A549 (cell line): Measurements from ENCODE around the gene SPSB2. TPM values are rescaled to one million over a fixed set of nuclear protein-coding genes. Genes with fewer than 3 reads are reported as not detected.

ENCODE experiments used
- ATAC-seq, 2 experiments: fragments of 200-7000 bp in 1 of 2; fragments of >200 bp in 1 of 2; cut with Nextera tagmentation in 1 of 2; cut with Tn5 transposase in 1 of 2; 3 replicates each; pipeline versions ENCODE4 v1.8.0 to v1.9.1; 2018 to 2020; ENCODE audit warnings: mild to moderate bottlenecking in 1 of 2, moderate library complexity in 1 of 2
- CTCF ChIA-PET: fragments of 300-600 bp; sonication (Branson Sonifier 250); formaldehyde crosslinking; extraction: SDS; loops from one replicate; lab custom pipeline; 2021; ENCODE audit warnings: antibody characterized with exemption, inconsistent platforms; lab: Yijun Ruan, JAX
- POLR2A ChIA-PET: fragments of 350-600 bp; formaldehyde crosslinking; extraction: SDS; loops from one replicate; lab custom pipeline; 2021; ENCODE audit warnings: antibody characterized with exemption, inconsistent platforms; lab: Yijun Ruan, JAX
- DNase-seq, 2 experiments: peaks; one replicate each; pipeline versions ENCODE4 v3.0.0 to v3.0.0-alpha.2; 2011 to 2016; ENCODE audit warnings: low read depth in 1 of 2, low spot score in 1 of 2
- FAIRE-seq: peaks from 2 replicates; lab custom pipeline; 2011; peaks lifted over from hg19 to GRCh38; lab: Jason Lieb, UNC
- H3K27ac ChIP-seq, 2 experiments: fragments of >200 bp; sonication (Bioruptor Twin); formaldehyde crosslinking; 3 replicates each; pipeline ENCODE4 v1.5.1; 2016 to 2017
- H3K4me1 ChIP-seq: fragments of >200 bp; sonication (Bioruptor Twin); formaldehyde crosslinking; 3 replicates; pipeline ENCODE4 v1.6.1; 2016
- H3K4me2 ChIP-seq: fragments of >200 bp; sonication (Bioruptor Twin); formaldehyde crosslinking; 3 replicates; pipeline ENCODE4 v1.6.1; 2016
- H3K4me3 ChIP-seq: fragments of >200 bp; sonication (Bioruptor Twin); formaldehyde crosslinking; 3 replicates; pipeline ENCODE4 v1.5.1; 2016
- H3K9me3 ChIP-seq: fragments of >200 bp; sonication (Bioruptor Twin); formaldehyde crosslinking; 3 replicates; pipeline ENCODE4 v1.6.1; 2016
- BHLHE40 ChIP-seq: IDR thresholded peaks from 2 replicates; pipeline ENCODE4 v1.6.1; 2012; ENCODE audit warnings: low read depth, low read length, inconsistent platforms
- CBX8 ChIP-seq: fragments of 200-600 bp; sonication (generic); IDR thresholded peaks from 2 replicates; pipeline ENCODE4 v1.6.1; 2016
- CHD2 ChIP-seq: fragments of 150-350 bp; IDR thresholded peaks from 2 replicates; pipeline ENCODE4 v1.6.1; 2014; ENCODE audit warnings: low read length; ENCODE audit not compliant: partially characterized antibody
- CHD4 ChIP-seq: fragments of 200-600 bp; sonication (generic); IDR thresholded peaks from 2 replicates; pipeline ENCODE4 v1.6.1; 2016; ENCODE audit warnings: antibody characterized with exemption, mild to moderate bottlenecking, borderline replicate concordance
- FOSB ChIP-seq: fragments of 250-450 bp; sonication (Bioruptor Pico); IDR thresholded peaks from 2 replicates; pipeline ENCODE4 v1.5.0; 2020; ENCODE audit warnings: mild to moderate bottlenecking, moderate library complexity
- FOSL2 ChIP-seq, 2 experiments: fragments of 450-650 bp in 1 of 2; fragments of >200 bp in 1 of 2; sonication (Bioruptor Twin) in 1 of 2; formaldehyde crosslinking; IDR thresholded peaks; 2 replicates each; pipeline versions ENCODE4 v1.5.0 to v1.6.1; 2016 to 2020; ENCODE audit warnings: mild to moderate bottlenecking in 1 of 2, moderate library complexity in 1 of 2
- HDAC2 ChIP-seq: fragments of 200-600 bp; sonication (generic); IDR thresholded peaks from 2 replicates; pipeline ENCODE4 v1.6.1; 2016
- HOXB13 ChIP-seq: fragments of 250-450 bp; sonication (Bioruptor Pico); IDR thresholded peaks from 2 replicates; pipeline ENCODE4 v1.5.0; 2020; ENCODE audit warnings: low read depth, mild to moderate bottlenecking, moderate library complexity
- KDM1A ChIP-seq: fragments of 200-600 bp; sonication (generic); IDR thresholded peaks from 2 replicates; pipeline ENCODE4 v1.6.1; 2016; ENCODE audit warnings: low read depth, mild to moderate bottlenecking
- MAFK ChIP-seq: fragments of 450-650 bp; IDR thresholded peaks from 2 replicates; pipeline ENCODE4 v1.6.1; 2014; ENCODE audit not compliant: partially characterized antibody
- MAZ ChIP-seq: fragments of 150-350 bp; IDR thresholded peaks from 2 replicates; pipeline ENCODE4 v1.6.1; 2014; ENCODE audit warnings: antibody characterized with exemption, low read depth, low read length, borderline replicate concordance
- NPAS2 ChIP-seq: fragments of 250-450 bp; sonication (Bioruptor Pico); IDR thresholded peaks from 2 replicates; pipeline ENCODE4 v1.8.0; 2022; ENCODE audit warnings: mild to moderate bottlenecking, moderate library complexity, borderline replicate concordance
- PHF8 ChIP-seq: fragments of 200-600 bp; sonication (generic); IDR thresholded peaks from 2 replicates; pipeline ENCODE4 v1.6.1; 2016; ENCODE audit warnings: low read depth, mild to moderate bottlenecking, antibody characterized with exemption, moderate library complexity, borderline replicate concordance
- POLR2A ChIP-seq: IDR thresholded peaks from 2 replicates; pipeline ENCODE4 v1.6.1; 2012; ENCODE audit warnings: mild to moderate bottlenecking, low read length
- POLR2AphosphoS2 ChIP-seq: conservative IDR thresholded peaks from 2 replicates; pipeline ENCODE4 v1.6.1; 2012; ENCODE audit warnings: low read length, improper control_type of control experiment, inconsistent platforms
- SMC3 ChIP-seq: fragments of >200 bp; sonication (Bioruptor Twin); formaldehyde crosslinking; IDR thresholded peaks from 3 replicates; pipeline ENCODE4 v1.6.1; 2018; ENCODE audit warnings: inconsistent platforms
- TFCP2L1 ChIP-seq: fragments of 250-450 bp; sonication (Bioruptor Pico); IDR thresholded peaks from 2 replicates; pipeline ENCODE4 v1.5.0; 2021; ENCODE audit warnings: mild to moderate bottlenecking
- ZNF302 ChIP-seq: fragments of 250-450 bp; sonication (Bioruptor Pico); IDR thresholded peaks from 2 replicates; pipeline ENCODE4 v1.9.0; 2021; ENCODE audit warnings: inconsistent platforms, mild to moderate bottlenecking, moderate library complexity
- WGBS: methylation state at CpG from one replicate; pipeline ENCODE4 v1.1.6; 2017; ENCODE audit errors: missing lambda C conversion rate; 5-methylcytosine and 5-hydroxymethylcytosine counted together
- polyA plus RNA-seq, 4 experiments: library from polyadenylated mRNA; depleted of rRNA in 3 of 4; stranded (reverse); fragments of >200 nt; fragmentation: RNase III in 1 of 4; extraction: RNeasy Plus Mini Kit Qiagen cat#74134 plus additional on column Dnase treatment in 1 of 4; gene quantifications; 2 replicates in 3 of 4; 3 replicates in 1 of 4; pipeline ENCODE4 v1.2.3, GENCODE V29; 2011 to 2017
- TF ChIP-seq, protein P1 (sequence below): fragments of >200 bp; sonication (Bioruptor Twin); formaldehyde crosslinking; IDR thresholded peaks from 3 replicates; pipeline ENCODE4 v1.6.1; 2016
- TF ChIP-seq, protein P2 (sequence below): IDR thresholded peaks from 2 replicates; pipeline ENCODE4 v1.6.1; 2012
- TF ChIP-seq, protein P3 (sequence below): IDR thresholded peaks from 2 replicates; pipeline ENCODE4 v1.6.1; 2012
- TF ChIP-seq, protein P4 (sequence below): IDR thresholded peaks from 2 replicates; pipeline ENCODE4 v1.6.1; 2012; ENCODE audit warnings: low read depth, borderline replicate concordance
- TF ChIP-seq, protein P5 (sequence below): fragments of 200-600 bp; sonication (generic); IDR thresholded peaks from 2 replicates; pipeline ENCODE4 v1.6.1; 2016; ENCODE audit warnings: antibody characterized with exemption, mild to moderate bottlenecking, moderate library complexity

Gene SPSB2
- polyA plus RNA-seq, 2 of the 4 experiments (the other 2 are of a cell fraction): 16.8 to 21.8 TPM

DNA sequence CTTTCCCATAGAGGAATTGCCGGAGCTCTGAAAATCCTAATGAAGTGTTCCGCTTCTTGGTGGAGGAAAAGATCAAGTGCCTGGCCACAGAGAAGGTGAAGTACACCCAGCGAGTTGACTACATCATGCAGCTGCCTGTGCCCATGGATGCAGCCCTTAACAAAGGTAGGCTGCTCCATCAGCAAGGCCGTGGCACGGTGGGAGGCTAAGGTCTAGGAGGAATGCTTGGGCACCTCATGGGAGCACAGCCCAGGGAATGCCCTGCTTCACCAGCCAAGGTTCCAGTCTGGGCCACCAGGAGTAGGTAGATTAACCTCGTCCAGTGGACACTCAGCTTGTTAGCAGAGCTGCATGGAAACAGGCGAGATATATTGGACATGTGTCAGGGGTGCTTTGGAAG, 12.2 kb downstream of the SPSB2 start:
- ATAC-seq (no peak), DNase-seq (no peak), FAIRE-seq (no peak)
- no peak overlapping the region for H3K4me3 ChIP-seq
- CTCF ChIA-PET: interaction anchor here (0.8 to 2.5 kb wide), 9 partner anchors 8 to 101 kb away, joined by 3 to 10 read pairs (median 4); partner anchors contain the start of genes SPSB2 and USP5
- no peak overlapping the region for H3K27ac ChIP-seq
- WGBS: 93% methylated on average over 7 of the region's 7 CpGs
- H3K9me3 ChIP-seq: no peaks in the 10 kb centered on the region
- no peak overlapping the region for H3K4me2 ChIP-seq
- POLR2A ChIA-PET: interaction anchor here (1.6 kb wide), 1 partner anchor 9 kb away, joined by 10 read pairs; the partner anchor contains the start of genes CDCA3 and USP5
- TF ChIP-seq HOXB13 (CRISPR knock-in tag): no peak
- TF ChIP-seq, protein P1, sequence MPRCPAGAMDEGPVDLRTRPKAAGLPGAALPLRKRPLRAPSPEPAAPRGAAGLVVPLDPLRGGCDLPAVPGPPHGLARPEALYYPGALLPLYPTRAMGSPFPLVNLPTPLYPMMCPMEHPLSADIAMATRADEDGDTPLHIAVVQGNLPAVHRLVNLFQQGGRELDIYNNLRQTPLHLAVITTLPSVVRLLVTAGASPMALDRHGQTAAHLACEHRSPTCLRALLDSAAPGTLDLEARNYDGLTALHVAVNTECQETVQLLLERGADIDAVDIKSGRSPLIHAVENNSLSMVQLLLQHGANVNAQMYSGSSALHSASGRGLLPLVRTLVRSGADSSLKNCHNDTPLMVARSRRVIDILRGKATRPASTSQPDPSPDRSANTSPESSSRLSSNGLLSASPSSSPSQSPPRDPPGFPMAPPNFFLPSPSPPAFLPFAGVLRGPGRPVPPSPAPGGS: no peak
- TF ChIP-seq NPAS2 (CRISPR knock-in tag): no peak
- no peak for TF ChIP-seq CHD4
- TF ChIP-seq CHD2: no peak
- TF ChIP-seq HDAC2: no peak
- TF ChIP-seq PHF8: no peak
- TF ChIP-seq BHLHE40: no peak
- no peak for TF ChIP-seq FOSB (CRISPR knock-in tag)
- TF ChIP-seq MAFK: no peak
- TF ChIP-seq POLR2AphosphoS2: no peak
- TF ChIP-seq POLR2A: no peak
- H3K4me1 ChIP-seq: no peaks in the 10 kb centered on the region

DNA sequence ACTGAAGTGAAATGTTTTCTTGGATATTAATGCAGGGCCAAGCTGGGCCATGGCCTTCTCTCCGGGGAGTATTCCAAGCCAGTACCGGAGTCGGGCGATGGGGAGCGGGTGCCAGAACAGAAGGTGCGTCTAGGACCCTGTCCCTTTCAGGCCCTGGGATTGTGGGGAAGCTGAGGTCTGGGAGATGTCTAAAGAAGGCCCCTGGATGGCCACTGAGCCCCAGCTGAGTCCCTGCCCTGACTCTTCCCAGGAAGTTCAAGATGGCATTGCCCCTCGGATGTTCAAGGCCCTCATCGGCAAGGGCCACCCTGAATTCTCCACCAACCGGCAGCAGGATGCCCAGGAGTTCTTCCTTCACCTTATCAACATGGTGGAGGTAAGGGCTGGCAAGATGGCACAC, 13.0 kb downstream of the SPSB2 start:
- Histone ChIP-seq H3K4me1 (no peaks in the 10 kb centered on the region), H3K4me3 (no peak overlapping the region), H3K9me3 (no peaks in the 10 kb centered on the region), H3K4me2 (no peak overlapping the region), H3K27ac (no peak overlapping the region)
- ChIA-PET CTCF (interaction anchor here (0.8 to 2.8 kb wide), 6 partner anchors 10 to 106 kb away, joined by 3 to 14 read pairs (median 6); partner anchors contain the start of gene SPSB2), POLR2A (no interaction called here)
- DNase-seq (no peak), FAIRE-seq (no peak), ATAC-seq (no peak)
- WGBS: 94% methylated on average over 9 of the region's 9 CpGs
- no peak for TF ChIP-seq HDAC2
- no peak for TF ChIP-seq TFCP2L1 (CRISPR knock-in tag)

DNA sequence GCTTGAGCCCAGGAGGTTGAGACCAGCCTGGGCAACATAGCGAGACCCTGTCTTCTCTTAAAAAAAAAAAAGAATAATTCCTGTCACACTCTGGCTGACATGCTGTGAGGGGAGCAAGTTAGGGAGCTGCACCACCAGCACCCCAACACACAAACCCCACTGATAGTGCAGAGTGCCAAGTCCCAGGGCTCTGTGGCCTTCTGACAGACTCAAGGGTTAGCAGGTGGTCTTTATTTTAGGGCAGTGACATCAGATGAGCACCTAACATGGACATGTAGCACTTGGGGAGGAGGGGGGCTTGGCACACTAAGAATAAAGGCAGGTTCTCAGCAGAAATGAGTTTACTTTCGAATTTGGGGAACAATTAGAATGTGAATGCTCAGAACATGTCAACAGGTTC, 14.3 kb downstream of the SPSB2 start:
- ChIA-PET POLR2A (interaction anchor here (1.7 kb wide), 1 partner anchor 9 kb away, joined by 6 read pairs; the partner anchor contains the start of gene TPI1), CTCF (interaction anchor here (1.0 to 2.8 kb wide), 5 partner anchors 10 to 32 kb away, joined by 3 to 14 read pairs (median 4); partner anchors contain the start of gene SPSB2)
- WGBS: 85% methylated on average over 2 of the region's 2 CpGs
- no peak for FAIRE-seq
- ATAC-seq: no peak
- Histone ChIP-seq H3K4me1 (peaks cover 3% of the 10 kb centered on the region), H3K4me2 (no peak overlapping the region), H3K9me3 (no peaks in the 10 kb centered on the region), H3K4me3 (no peak overlapping the region), H3K27ac (no peak overlapping the region)
- no peak for DNase-seq
- TF ChIP-seq, protein P2, sequence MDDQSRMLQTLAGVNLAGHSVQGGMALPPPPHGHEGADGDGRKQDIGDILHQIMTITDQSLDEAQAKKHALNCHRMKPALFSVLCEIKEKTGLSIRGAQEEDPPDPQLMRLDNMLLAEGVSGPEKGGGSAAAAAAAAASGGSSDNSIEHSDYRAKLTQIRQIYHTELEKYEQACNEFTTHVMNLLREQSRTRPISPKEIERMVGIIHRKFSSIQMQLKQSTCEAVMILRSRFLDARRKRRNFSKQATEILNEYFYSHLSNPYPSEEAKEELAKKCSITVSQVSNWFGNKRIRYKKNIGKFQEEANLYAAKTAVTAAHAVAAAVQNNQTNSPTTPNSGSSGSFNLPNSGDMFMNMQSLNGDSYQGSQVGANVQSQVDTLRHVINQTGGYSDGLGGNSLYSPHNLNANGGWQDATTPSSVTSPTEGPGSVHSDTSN: no peak
- TF ChIP-seq MAZ (no peak), FOSL2 (IDR thresholded peaks at IDR 0.05) (no peak), FOSL2 (CRISPR knock-in tag; IDR thresholded peaks at IDR 0.05) (no peak), CHD2 (no peak), KDM1A (no peak), SMC3 (no peak), NPAS2 (CRISPR knock-in tag) (no peak), CBX8 (no peak), ZNF302 (CRISPR knock-in tag) (no peak), POLR2A (no peak)
- TF ChIP-seq, protein P3, sequence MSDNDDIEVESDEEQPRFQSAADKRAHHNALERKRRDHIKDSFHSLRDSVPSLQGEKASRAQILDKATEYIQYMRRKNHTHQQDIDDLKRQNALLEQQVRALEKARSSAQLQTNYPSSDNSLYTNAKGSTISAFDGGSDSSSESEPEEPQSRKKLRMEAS: no peak
- TF ChIP-seq, protein P4, sequence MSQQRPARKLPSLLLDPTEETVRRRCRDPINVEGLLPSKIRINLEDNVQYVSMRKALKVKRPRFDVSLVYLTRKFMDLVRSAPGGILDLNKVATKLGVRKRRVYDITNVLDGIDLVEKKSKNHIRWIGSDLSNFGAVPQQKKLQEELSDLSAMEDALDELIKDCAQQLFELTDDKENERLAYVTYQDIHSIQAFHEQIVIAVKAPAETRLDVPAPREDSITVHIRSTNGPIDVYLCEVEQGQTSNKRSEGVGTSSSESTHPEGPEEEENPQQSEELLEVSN: no peak
- TF ChIP-seq, protein P5, sequence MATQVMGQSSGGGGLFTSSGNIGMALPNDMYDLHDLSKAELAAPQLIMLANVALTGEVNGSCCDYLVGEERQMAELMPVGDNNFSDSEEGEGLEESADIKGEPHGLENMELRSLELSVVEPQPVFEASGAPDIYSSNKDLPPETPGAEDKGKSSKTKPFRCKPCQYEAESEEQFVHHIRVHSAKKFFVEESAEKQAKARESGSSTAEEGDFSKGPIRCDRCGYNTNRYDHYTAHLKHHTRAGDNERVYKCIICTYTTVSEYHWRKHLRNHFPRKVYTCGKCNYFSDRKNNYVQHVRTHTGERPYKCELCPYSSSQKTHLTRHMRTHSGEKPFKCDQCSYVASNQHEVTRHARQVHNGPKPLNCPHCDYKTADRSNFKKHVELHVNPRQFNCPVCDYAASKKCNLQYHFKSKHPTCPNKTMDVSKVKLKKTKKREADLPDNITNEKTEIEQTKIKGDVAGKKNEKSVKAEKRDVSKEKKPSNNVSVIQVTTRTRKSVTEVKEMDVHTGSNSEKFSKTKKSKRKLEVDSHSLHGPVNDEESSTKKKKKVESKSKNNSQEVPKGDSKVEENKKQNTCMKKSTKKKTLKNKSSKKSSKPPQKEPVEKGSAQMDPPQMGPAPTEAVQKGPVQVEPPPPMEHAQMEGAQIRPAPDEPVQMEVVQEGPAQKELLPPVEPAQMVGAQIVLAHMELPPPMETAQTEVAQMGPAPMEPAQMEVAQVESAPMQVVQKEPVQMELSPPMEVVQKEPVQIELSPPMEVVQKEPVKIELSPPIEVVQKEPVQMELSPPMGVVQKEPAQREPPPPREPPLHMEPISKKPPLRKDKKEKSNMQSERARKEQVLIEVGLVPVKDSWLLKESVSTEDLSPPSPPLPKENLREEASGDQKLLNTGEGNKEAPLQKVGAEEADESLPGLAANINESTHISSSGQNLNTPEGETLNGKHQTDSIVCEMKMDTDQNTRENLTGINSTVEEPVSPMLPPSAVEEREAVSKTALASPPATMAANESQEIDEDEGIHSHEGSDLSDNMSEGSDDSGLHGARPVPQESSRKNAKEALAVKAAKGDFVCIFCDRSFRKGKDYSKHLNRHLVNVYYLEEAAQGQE: no peak
